T-helper 2 cell treated with Interferon-gamma antibody and Interleukin-4, amounts not matched to agents 5 μg/mL and 100 μg/mL, for 36 hours (primary cell): ENCODE measurements around the gene EDC3.

Experiments used
- DNase-seq: peaks from one replicate; pipeline ENCODE4 v3.0.0; 2021; ENCODE audit warnings: low spot score
- H3K27ac Mint-ChIP-seq: one replicate; pipeline ENCODE4 v1.8.0; 2021; ENCODE audit warnings: mild to moderate bottlenecking, mixed read lengths
- H3K27me3 Mint-ChIP-seq: one replicate; pipeline ENCODE4 v1.8.0; 2021; ENCODE audit warnings: low read depth, mixed read lengths
- H3K36me3 Mint-ChIP-seq: one replicate; pipeline ENCODE4 v1.8.0; 2021; ENCODE audit warnings: low read depth, mixed read lengths
- H3K4me1 Mint-ChIP-seq: one replicate; pipeline ENCODE4 v1.8.0; 2021; ENCODE audit warnings: low read depth, mixed read lengths
- H3K4me3 Mint-ChIP-seq: one replicate; pipeline ENCODE4 v1.8.0; 2022; ENCODE audit warnings: mild to moderate bottlenecking, moderate library complexity, mixed read lengths
- H3K9me3 Mint-ChIP-seq: one replicate; pipeline ENCODE4 v1.8.0; 2021; ENCODE audit warnings: mixed read lengths

Gene EDC3

GRCh38 chr15:74620636-74621545, 74.9 kb downstream of the EDC3 start:
- Mint-ChIP-seq H3K36me3 (peaks cover 62% of the 10 kb centered on the region), H3K9me3 (no peaks in the 10 kb centered on the region), H3K27ac (peak overlapping the region; percentile 67), H3K4me1 (peaks cover 27% of the 10 kb centered on the region), H3K4me3 (peak overlapping the region; percentile 44), H3K27me3 (no peaks in the 10 kb centered on the region)
- DNase-seq = peak; percentile 68

GRCh38 chr15:74619916-74620635, 75.7 kb downstream of the EDC3 start:
- Mint-ChIP-seq H3K27me3 (no peaks in the 10 kb centered on the region), H3K36me3 (peaks cover 56% of the 10 kb centered on the region)

GRCh38 chr15:74618841-74619596, 76.8 kb downstream of the EDC3 start:
- H3K27ac Mint-ChIP-seq = no peak overlapping the region
- no peaks in the 10 kb centered on the region for H3K9me3 Mint-ChIP-seq
- no peak for DNase-seq
- peaks cover 27% of the 10 kb centered on the region for H3K4me1 Mint-ChIP-seq
- peaks cover 47% of the 10 kb centered on the region for H3K36me3 Mint-ChIP-seq
- H3K4me3 Mint-ChIP-seq = no peak overlapping the region
- H3K27me3 Mint-ChIP-seq = no peaks in the 10 kb centered on the region

More at GRCh38 chr15:74619916-74620635, 75.7 kb downstream of the EDC3 start:
- no peak for DNase-seq
- Mint-ChIP-seq H3K4me1 (peaks cover 27% of the 10 kb centered on the region), H3K9me3 (no peaks in the 10 kb centered on the region), H3K27ac (peak overlapping the region; percentile 39), H3K4me3 (peak overlapping the region; percentile 7)

- peak overlapping the region; percentile 93 for H3K4me3 Mint-ChIP-seq
- no peaks in the 10 kb centered on the region for H3K27me3 Mint-ChIP-seq
- H3K9me3 Mint-ChIP-seq = no peaks in the 10 kb centered on the region
- H3K27ac Mint-ChIP-seq = peak overlapping the region; percentile 89
- peaks cover 31% of the 10 kb centered on the region for H3K36me3 Mint-ChIP-seq
- H3K4me1 Mint-ChIP-seq = peaks cover 28% of the 10 kb centered on the region
- no peak for DNase-seq
Measured at GRCh38 chr15:74616996-74617395, 78.8 kb downstream of the EDC3 start.

GRCh38 chr15:74616366-74616939, 79.4 kb downstream of the EDC3 start:
- peaks cover 28% of the 10 kb centered on the region for H3K4me1 Mint-ChIP-seq
- peaks cover 27% of the 10 kb centered on the region for H3K36me3 Mint-ChIP-seq
- H3K4me3 Mint-ChIP-seq = peak overlapping the region; percentile 93
- peak; percentile 32 for DNase-seq
- peak overlapping the region; percentile 89 for H3K27ac Mint-ChIP-seq
- H3K9me3 Mint-ChIP-seq = no peaks in the 10 kb centered on the region
- H3K27me3 Mint-ChIP-seq = no peaks in the 10 kb centered on the region

GRCh38 chr15:74615508-74616365, 80.1 kb downstream of the EDC3 start, which contains the start of gene CLK3:
CLK3 (plus strand) TSS chr15:74615836; CDS start chr15:74619197, 3,361 bp downstream.
- Mint-ChIP-seq H3K9me3 (no peaks in the 10 kb centered on the region), H3K4me1 (peaks cover 23% of the 10 kb centered on the region), H3K27me3 (no peaks in the 10 kb centered on the region), H3K4me3 (peak within 1 kb of the TSS; percentile 93), H3K27ac (peak within 1 kb of the TSS; percentile 94), H3K36me3 (peaks cover 20% of the 10 kb centered on the region)
- DNase-seq = peak; percentile 97

GRCh38 chr15:74614744-74615507, 80.9 kb downstream of the EDC3 start:
- H3K36me3 Mint-ChIP-seq = peaks cover 13% of the 10 kb centered on the region
- H3K27ac Mint-ChIP-seq = peak overlapping the region; percentile 94
- peak; percentile 89 for DNase-seq
- H3K9me3 Mint-ChIP-seq = no peaks in the 10 kb centered on the region
- H3K4me3 Mint-ChIP-seq = peak overlapping the region; percentile 93
- H3K4me1 Mint-ChIP-seq = peaks cover 23% of the 10 kb centered on the region
- no peaks in the 10 kb centered on the region for H3K27me3 Mint-ChIP-seq

GRCh38 chr15:74613953-74614743, 81.7 kb downstream of the EDC3 start:
- peak overlapping the region; percentile 77 for H3K4me3 Mint-ChIP-seq
- H3K36me3 Mint-ChIP-seq = peaks cover 13% of the 10 kb centered on the region
- no peak for DNase-seq
- no peaks in the 10 kb centered on the region for H3K9me3 Mint-ChIP-seq
- H3K4me1 Mint-ChIP-seq = peaks cover 23% of the 10 kb centered on the region
- peak overlapping the region; percentile 45 for H3K27ac Mint-ChIP-seq
- no peaks in the 10 kb centered on the region for H3K27me3 Mint-ChIP-seq

- Mint-ChIP-seq H3K4me1 (peaks cover 21% of the 10 kb centered on the region), H3K9me3 (no peaks in the 10 kb centered on the region), H3K27me3 (no peaks in the 10 kb centered on the region), H3K4me3 (peak overlapping the region; percentile 77), H3K36me3 (peaks cover 11% of the 10 kb centered on the region), H3K27ac (peak overlapping the region; percentile 42)
- DNase-seq = no peak
Measured at GRCh38 chr15:74613089-74613952, 82.5 kb downstream of the EDC3 start.

GRCh38 chr15:74612677-74613076, 83.1 kb downstream of the EDC3 start:
- Mint-ChIP-seq H3K4me1 (peaks cover 15% of the 10 kb centered on the region), H3K27me3 (no peaks in the 10 kb centered on the region), H3K36me3 (peaks cover 9% of the 10 kb centered on the region), H3K4me3 (peak overlapping the region; percentile 77), H3K9me3 (no peaks in the 10 kb centered on the region), H3K27ac (peak overlapping the region; percentile 42)
- no peak for DNase-seq

- DNase-seq = no peak
- Mint-ChIP-seq H3K36me3 (peaks cover 3% of the 10 kb centered on the region), H3K4me3 (no peak overlapping the region), H3K4me1 (peaks cover 7% of the 10 kb centered on the region), H3K27me3 (no peaks in the 10 kb centered on the region), H3K9me3 (no peaks in the 10 kb centered on the region), H3K27ac (no peak overlapping the region)
Measured at GRCh38 chr15:74611834-74612233, 84.0 kb downstream of the EDC3 start.
